ENCODE results near the gene CFAP410.
"Not testable (repeated sequence)": the region's sequence is repeated elsewhere in the genome, so short reads cannot be mapped to it uniquely, and the experiment has no call there.

CFAP410 gene

DNA sequence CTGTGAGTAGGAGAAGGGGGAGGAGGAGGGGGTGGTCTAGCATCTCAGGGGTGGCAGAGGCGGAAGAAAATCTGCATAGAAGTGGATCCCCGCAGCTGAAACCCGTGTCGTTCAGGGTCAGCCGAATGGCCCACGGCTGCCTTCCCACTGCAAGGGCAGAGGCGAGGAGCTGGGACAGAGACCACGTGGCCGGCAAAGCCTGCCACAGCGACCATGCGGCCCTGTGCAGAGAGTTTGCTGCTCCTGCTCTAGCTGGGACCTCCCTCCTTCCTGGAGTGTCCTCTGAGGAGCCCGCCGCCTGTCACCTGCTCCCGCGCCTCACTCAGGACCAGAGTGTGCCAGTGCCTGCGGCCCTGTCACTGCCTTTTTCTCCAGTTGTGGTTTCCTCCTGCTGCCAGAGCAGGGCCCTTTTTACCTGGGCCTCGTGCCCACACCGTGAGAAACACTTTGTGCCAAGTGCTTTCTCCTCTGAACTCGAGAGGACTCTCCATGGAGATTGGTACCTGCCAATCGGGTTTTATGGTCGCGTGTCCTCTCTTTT lies 8.8 kb upstream of the CFAP410 start:
- no peak overlapping the region for H3K4me2 ChIP-seq (ENCODE audit: low read length)
- H3K27ac ChIP-seq (ENCODE audit: low read depth, low read length, poor library complexity, severe bottlenecking) = no peak overlapping the region

GRCh38 chr21:44345495-44345894 lies 6.3 kb upstream of the CFAP410 start:
- Histone ChIP-seq H3K27ac (ENCODE audit: low read depth, low read length, poor library complexity, severe bottlenecking) (no peak overlapping the region), H3K36me3 (ENCODE audit: insufficient read depth, low read length) (no peaks in the 10 kb centered on the region), H2AFZ (ENCODE audit: low read length) (no peak overlapping the region), H3K9me3 (ENCODE audit: low read length) (no peaks in the 10 kb centered on the region), H3K4me1 (ENCODE audit: insufficient read depth, low read length, severe bottlenecking) (no peaks in the 10 kb centered on the region), H3K4me2 (ENCODE audit: low read length) (no peak overlapping the region), H3F3A (ENCODE audit: insufficient read depth, low read length) (no peaks in the 10 kb centered on the region), H3K9me2 (ENCODE audit: low read depth, low read length) (no peaks in the 10 kb centered on the region), H4K20me1 (ENCODE audit: insufficient read depth, low read length) (no peaks in the 10 kb centered on the region), H3K27me3 (ENCODE audit: insufficient read depth, low read length) (no peaks in the 10 kb centered on the region; the same call in 1 of the 2 replicates), H3K9ac (ENCODE audit: low read length) (no peak overlapping the region), H3K79me2 (ENCODE audit: insufficient read depth, low read length) (no peaks in the 10 kb centered on the region), H3K4me3 (ENCODE audit: low read depth, low read length, poor library complexity, severe bottlenecking) (no peak overlapping the region)
- no peak for TF ChIP-seq CTCF (IDR thresholded peaks at IDR 0.05; ENCODE audit: low read length)
- TF ChIP-seq EZH2 (IDR thresholded peaks at IDR 0.05; ENCODE audit: borderline replicate concordance, low read length) = no peak

More for the DNA sequence above, 8.8 kb upstream of the CFAP410 start:
- H4K20me1 ChIP-seq (ENCODE audit: insufficient read depth, low read length) = no peaks in the 10 kb centered on the region
- H3K9me3 ChIP-seq (ENCODE audit: low read length) = no peaks in the 10 kb centered on the region
- TF ChIP-seq CTCF (IDR thresholded peaks at IDR 0.05; ENCODE audit: low read length) (no peak), EZH2 (IDR thresholded peaks at IDR 0.05; ENCODE audit: borderline replicate concordance, low read length) (no peak)
- H3K4me1 ChIP-seq (ENCODE audit: insufficient read depth, low read length, severe bottlenecking) = no peaks in the 10 kb centered on the region
- H3F3A ChIP-seq (ENCODE audit: insufficient read depth, low read length) = no peaks in the 10 kb centered on the region
- no peaks in the 10 kb centered on the region; the same call in 1 of the 2 replicates for H3K27me3 ChIP-seq (ENCODE audit: insufficient read depth, low read length)
- H2AFZ ChIP-seq (ENCODE audit: low read length) = no peak overlapping the region
- H3K36me3 ChIP-seq (ENCODE audit: insufficient read depth, low read length) = no peaks in the 10 kb centered on the region
- no peak overlapping the region for H3K9ac ChIP-seq (ENCODE audit: low read length)
- no peak overlapping the region for H3K4me3 ChIP-seq (ENCODE audit: low read depth, low read length, poor library complexity, severe bottlenecking)
- H3K79me2 ChIP-seq (ENCODE audit: insufficient read depth, low read length) = no peaks in the 10 kb centered on the region
- H3K9me2 ChIP-seq (ENCODE audit: low read depth, low read length) = no peaks in the 10 kb centered on the region

GRCh38 chr21:44344541-44345183 lies 5.5 kb upstream of the CFAP410 start:
- H3K9ac ChIP-seq (ENCODE audit: low read length) = no peak overlapping the region

DNA sequence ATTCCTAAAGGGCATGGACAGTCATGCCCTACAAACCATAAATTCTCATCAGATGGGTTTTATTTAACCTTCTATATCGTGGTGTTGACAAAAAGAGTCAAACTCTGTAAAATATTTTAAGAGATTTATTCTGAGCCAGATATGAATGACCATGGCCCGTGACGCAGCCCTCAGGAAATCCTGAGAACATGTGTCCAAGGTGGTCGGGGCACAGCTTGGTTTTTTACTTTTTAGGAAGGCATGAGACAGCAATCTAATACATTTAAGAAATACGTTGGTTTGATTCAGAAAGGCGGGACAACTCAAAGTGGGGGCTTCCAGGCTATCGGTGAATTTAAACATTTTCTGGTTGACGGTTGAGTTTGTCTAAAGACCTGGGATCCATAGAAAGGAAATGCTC lies 3.8 kb upstream of the CFAP410 start:
- not testable (repeated sequence) for H3K9ac ChIP-seq (ENCODE audit: low read length)

More at GRCh38 chr21:44344541-44345183, 5.5 kb upstream of the CFAP410 start:
- no peaks in the 10 kb centered on the region for H3K9me2 ChIP-seq (ENCODE audit: low read depth, low read length)
- no peak overlapping the region for H3K27ac ChIP-seq (ENCODE audit: low read depth, low read length, poor library complexity, severe bottlenecking)
- H3K27me3 ChIP-seq (ENCODE audit: insufficient read depth, low read length) = no peaks in the 10 kb centered on the region; the same call in 1 of the 2 replicates
- no peak overlapping the region for H2AFZ ChIP-seq (ENCODE audit: low read length)
- no peaks in the 10 kb centered on the region for H3K36me3 ChIP-seq (ENCODE audit: insufficient read depth, low read length)
- no peak overlapping the region for H3K4me3 ChIP-seq (ENCODE audit: low read depth, low read length, poor library complexity, severe bottlenecking)
- H3K4me2 ChIP-seq (ENCODE audit: low read length) = no peak overlapping the region
- peaks cover 7% of the 10 kb centered on the region for H3K4me1 ChIP-seq (ENCODE audit: insufficient read depth, low read length, severe bottlenecking)
- H4K20me1 ChIP-seq (ENCODE audit: insufficient read depth, low read length) = no peaks in the 10 kb centered on the region
- H3K9me3 ChIP-seq (ENCODE audit: low read length) = no peaks in the 10 kb centered on the region
- H3F3A ChIP-seq (ENCODE audit: insufficient read depth, low read length) = no peaks in the 10 kb centered on the region
- TF ChIP-seq CTCF (IDR thresholded peaks at IDR 0.05; ENCODE audit: low read length) (no peak), EZH2 (IDR thresholded peaks at IDR 0.05; ENCODE audit: borderline replicate concordance, low read length) (no peak)
- H3K79me2 ChIP-seq (ENCODE audit: insufficient read depth, low read length) = no peaks in the 10 kb centered on the region

DNA sequence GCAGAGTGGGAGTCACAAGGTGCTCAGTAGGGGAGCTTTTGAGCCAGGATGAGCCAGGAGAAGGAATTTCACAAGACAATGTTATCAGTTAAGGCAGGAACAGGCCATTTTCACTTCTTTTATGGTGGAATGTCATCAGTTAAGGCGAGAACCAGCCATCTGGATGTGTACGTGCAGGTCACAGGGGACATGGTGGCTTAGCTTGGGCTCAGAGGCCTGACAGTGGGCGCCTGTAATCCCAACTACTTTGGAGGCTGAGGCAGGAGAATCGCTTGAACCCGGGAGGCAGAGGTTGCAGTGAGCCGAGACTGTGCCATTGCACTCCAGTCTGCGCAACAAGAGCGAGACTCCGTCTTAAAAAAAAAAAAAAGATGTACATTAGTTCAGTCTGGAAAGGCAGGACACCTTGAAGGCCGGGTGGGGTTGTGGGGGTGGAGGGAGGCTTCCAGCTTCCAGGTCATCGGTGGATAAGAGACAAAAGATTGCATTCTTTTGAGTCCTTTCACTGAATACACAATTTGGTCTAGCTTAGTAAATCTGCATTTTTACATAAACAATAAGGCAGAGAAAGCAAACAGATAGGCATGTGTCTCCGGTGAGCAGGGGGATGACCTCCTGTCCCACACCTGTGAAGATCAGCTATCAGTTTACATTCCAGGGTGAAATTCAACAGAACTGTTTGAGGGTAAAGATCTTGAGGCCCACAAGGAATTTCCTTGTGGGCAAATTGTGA lies 2.7 kb upstream of the CFAP410 start:
- not testable (repeated sequence) for H3K79me2 ChIP-seq (ENCODE audit: insufficient read depth, low read length); H3F3A ChIP-seq (ENCODE audit: insufficient read depth, low read length); H3K9ac ChIP-seq (ENCODE audit: low read length); H3K9me3 ChIP-seq (ENCODE audit: low read length); H2AFZ ChIP-seq (ENCODE audit: low read length); H3K9me2 ChIP-seq (ENCODE audit: low read depth, low read length); H3K27me3 ChIP-seq (ENCODE audit: insufficient read depth, low read length); H3K27ac ChIP-seq (ENCODE audit: low read depth, low read length, poor library complexity, severe bottlenecking); H3K4me3 ChIP-seq (ENCODE audit: low read depth, low read length, poor library complexity, severe bottlenecking); H3K4me2 ChIP-seq (ENCODE audit: low read length); H3K36me3 ChIP-seq (ENCODE audit: insufficient read depth, low read length); H4K20me1 ChIP-seq (ENCODE audit: insufficient read depth, low read length)
- H3K4me1 ChIP-seq (ENCODE audit: insufficient read depth, low read length, severe bottlenecking) = peaks cover 15% of the 10 kb centered on the region

More for the DNA sequence above, 3.8 kb upstream of the CFAP410 start:
- H3K79me2 ChIP-seq (ENCODE audit: insufficient read depth, low read length); H3K9me3 ChIP-seq (ENCODE audit: low read length); H3K9me2 ChIP-seq (ENCODE audit: low read depth, low read length); H2AFZ ChIP-seq (ENCODE audit: low read length); H3K27me3 ChIP-seq (ENCODE audit: insufficient read depth, low read length); H3F3A ChIP-seq (ENCODE audit: insufficient read depth, low read length); H4K20me1 ChIP-seq (ENCODE audit: insufficient read depth, low read length); H3K36me3 ChIP-seq (ENCODE audit: insufficient read depth, low read length); H3K27ac ChIP-seq (ENCODE audit: low read depth, low read length, poor library complexity, severe bottlenecking); H3K4me2 ChIP-seq (ENCODE audit: low read length); H3K4me3 ChIP-seq (ENCODE audit: low read depth, low read length, poor library complexity, severe bottlenecking): not testable (repeated sequence)
- peaks cover 13% of the 10 kb centered on the region for H3K4me1 ChIP-seq (ENCODE audit: insufficient read depth, low read length, severe bottlenecking)
